Measurements from ENCODE around the gene AEBP1. TPM values are rescaled to one million over a fixed set of nuclear protein-coding genes. Genes with fewer than 3 reads are reported as not detected.
"Not testable (repeated sequence)": the region's sequence is repeated elsewhere in the genome, so short reads cannot be mapped to it uniquely, and the experiment has no call there.

The AEBP1 gene
- total RNA-seq, 1 donor: 168 TPM

DNA sequence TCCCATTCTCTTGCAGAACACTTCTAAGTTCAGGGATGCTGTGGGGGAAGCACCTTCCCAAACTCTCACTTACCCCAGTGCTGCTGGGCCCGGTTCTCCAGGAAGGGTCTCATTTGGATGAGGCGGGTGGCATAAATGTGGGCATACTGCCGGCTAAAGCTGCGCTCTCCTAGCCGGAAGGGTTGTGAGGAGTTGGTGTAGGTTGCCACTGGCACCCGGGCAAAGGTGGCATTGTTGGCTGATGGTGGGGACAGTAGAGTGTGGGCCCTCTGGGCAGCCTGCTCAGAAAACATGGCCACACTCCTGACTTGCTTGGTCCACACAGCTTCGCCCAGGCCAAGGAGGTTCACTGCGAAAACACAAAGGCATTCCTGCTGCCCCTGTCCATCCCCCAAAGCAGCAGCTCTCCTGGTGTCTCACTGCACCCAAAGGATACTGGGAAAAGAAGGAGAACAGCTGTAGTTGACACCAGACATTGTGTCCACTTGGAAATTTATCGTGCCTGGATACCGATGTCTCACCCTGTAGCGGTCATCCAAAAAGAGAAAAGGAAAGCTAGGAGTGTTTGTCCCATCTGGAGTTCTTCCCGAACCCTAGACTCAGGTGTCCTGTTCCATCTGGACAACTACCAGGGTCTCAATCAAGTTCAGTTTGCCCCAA, 17.7 kb downstream of the AEBP1 start:
- DNase-seq (ENCODE audit: low read depth): no peak
- H3K4me3 ChIP-seq (ENCODE audit: low read depth, low read length): peak overlapping the region; percentile 76
- TF ChIP-seq, protein P1, sequence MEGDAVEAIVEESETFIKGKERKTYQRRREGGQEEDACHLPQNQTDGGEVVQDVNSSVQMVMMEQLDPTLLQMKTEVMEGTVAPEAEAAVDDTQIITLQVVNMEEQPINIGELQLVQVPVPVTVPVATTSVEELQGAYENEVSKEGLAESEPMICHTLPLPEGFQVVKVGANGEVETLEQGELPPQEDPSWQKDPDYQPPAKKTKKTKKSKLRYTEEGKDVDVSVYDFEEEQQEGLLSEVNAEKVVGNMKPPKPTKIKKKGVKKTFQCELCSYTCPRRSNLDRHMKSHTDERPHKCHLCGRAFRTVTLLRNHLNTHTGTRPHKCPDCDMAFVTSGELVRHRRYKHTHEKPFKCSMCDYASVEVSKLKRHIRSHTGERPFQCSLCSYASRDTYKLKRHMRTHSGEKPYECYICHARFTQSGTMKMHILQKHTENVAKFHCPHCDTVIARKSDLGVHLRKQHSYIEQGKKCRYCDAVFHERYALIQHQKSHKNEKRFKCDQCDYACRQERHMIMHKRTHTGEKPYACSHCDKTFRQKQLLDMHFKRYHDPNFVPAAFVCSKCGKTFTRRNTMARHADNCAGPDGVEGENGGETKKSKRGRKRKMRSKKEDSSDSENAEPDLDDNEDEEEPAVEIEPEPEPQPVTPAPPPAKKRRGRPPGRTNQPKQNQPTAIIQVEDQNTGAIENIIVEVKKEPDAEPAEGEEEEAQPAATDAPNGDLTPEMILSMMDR (IDR thresholded peaks at IDR 0.05; ENCODE audit: insufficient read depth, low read length): no peak

DNA sequence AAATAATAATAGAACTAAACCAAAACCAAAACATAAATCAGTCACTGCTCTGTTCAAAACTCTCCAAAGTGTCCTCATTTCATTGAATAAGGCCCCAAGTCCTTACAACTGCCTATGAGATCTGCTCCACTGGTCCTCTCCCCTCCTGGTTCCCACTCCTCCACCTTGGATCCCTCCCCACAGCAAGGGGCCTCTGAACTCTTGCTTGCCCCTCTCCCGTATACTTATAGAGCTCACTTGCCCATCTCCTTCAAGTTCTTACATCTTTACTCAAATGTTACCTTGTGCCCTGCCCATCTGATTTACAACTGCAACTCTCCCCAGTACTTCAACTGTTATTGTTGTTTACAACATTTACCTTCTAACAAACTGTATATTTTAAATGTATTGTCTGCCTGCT, 18.4 kb downstream of the AEBP1 start:
- TF ChIP-seq, protein P1 (IDR thresholded peaks at IDR 0.05; ENCODE audit: insufficient read depth, low read length): no peak
- peak overlapping the region; percentile 76 for H3K4me3 ChIP-seq (ENCODE audit: low read depth, low read length)
- DNase-seq (ENCODE audit: low read depth): no peak

DNA sequence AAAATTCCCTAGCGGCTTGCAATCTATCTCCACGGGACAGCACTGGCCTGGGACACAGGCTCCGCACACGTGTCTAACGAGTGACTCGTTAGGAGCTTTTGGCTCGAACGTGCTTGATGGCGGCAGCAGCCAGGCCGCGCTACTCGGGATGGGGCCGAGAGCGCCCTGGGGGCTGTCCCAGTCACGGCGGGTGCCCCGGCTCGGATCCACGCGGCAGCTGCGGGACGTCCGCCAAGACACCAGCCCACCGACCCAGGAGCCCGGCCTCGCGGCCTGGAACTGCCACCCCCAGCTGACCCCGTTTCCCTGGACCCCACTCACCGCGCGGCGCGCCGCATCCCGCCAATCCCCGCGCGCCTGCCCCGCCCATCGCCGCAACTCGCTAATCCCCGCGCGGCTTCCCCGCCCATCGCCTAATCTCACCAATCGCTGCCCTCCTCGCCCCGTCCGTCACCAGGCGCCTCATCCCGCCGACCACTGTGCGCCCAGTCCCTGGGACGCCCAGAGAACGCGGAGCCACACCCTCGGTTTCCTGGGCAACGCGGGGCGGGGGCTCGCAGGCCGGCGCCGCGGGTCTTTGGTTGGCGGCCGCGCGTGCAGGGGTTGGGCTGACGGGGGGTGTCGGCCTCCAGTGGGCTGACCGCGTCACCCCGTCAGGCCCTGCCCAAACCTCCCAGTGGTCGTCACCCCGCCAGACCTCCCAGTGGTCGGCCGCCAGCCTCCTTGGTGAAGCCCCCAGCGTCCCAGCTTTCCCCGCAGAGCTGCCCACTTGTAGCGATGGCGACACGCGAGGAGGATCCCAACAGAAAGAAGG, 19.3 kb downstream of the AEBP1 start, which contains the start of gene POLD2:
POLD2 (minus strand) TSS at position 359 of the 814 bp plus-strand sequence. CDS start 1,495 bp downstream, outside the sequence.
- DNase-seq (ENCODE audit: low read depth): peak; percentile 92
- TF ChIP-seq, protein P1 (IDR thresholded peaks at IDR 0.05; ENCODE audit: insufficient read depth, low read length): no peak

DNA sequence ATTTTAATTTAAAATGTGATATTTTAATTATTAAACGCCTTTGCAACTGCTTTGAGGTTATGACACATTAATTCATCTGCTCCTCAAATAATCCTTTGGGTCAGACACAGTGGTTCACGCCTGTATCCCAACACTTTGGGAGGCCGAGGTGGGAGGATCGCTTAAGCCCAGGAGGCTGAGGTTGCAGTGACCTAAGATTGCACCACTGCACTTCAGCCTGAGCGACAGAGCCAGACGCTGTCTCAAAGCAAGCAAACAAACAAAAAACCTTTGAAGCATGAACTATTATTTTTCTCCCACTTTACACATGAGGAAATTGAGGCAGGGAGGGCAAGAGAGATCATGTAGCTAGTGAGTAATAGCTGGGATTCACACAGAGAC, 20.7 kb downstream of the AEBP1 start:
- H3K4me3 ChIP-seq (ENCODE audit: low read depth, low read length): no peak overlapping the region
- TF ChIP-seq, protein P1 (IDR thresholded peaks at IDR 0.05; ENCODE audit: insufficient read depth, low read length): no peak
- no peak for DNase-seq (ENCODE audit: low read depth)

More for the DNA sequence above, 19.3 kb downstream of the AEBP1 start, which contains the start of gene POLD2:
- H3K4me3 ChIP-seq (ENCODE audit: low read depth, low read length): peak within 1 kb of the TSS; percentile 77

DNA sequence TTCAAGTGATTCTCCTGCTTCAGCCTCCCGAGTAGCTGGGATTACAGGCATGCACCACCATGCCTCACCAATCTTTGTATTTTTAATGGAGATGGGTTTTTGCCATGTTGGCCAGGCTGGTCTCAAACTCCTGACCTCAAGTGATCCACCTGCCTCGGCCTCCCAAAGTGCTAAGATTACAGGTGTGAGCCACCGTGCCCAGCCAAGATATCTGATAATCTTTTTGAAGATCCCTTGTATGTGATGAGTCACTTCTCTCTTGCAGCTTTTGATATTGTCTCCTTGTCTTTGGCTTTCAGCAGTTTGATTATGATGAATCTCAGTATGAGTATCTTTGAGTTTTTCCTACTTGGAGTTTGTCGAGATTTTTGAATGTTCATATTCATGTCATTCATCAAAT, 22.4 kb downstream of the AEBP1 start:
- not testable (repeated sequence) for H3K4me3 ChIP-seq (ENCODE audit: low read depth, low read length); DNase-seq (ENCODE audit: low read depth)

DNA sequence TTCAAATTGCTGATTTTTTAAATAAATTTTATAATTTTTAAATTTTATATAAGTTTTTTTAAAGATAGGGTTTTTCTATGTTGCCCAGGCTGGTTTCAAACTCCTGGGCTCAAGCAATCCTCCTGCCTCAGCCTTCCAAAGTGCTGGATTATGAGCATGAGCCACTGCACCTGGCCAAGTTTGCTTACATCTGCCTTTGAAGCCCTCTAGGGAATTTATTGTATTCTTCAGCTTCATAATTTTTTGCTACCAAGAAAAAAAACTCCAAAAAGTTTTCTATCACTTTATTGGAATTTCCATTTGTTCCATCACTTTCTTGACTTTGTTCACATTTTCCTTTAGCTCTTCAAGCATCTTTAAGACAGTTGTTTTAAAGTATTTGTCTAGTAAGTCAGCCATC, 23.0 kb downstream of the AEBP1 start:
- H3K4me3 ChIP-seq (ENCODE audit: low read depth, low read length): no peak overlapping the region
- DNase-seq (ENCODE audit: low read depth): no peak
- TF ChIP-seq, protein P1 (IDR thresholded peaks at IDR 0.05; ENCODE audit: insufficient read depth, low read length): no peak
